IMR-90 (cell line): ENCODE results near the gene FAM111A. TPM values are rescaled to one million over a fixed set of nuclear protein-coding genes. Genes with fewer than 3 reads are reported as not detected.
A peak's percentile ranks its signal among the peaks of the same experiment; 100 is the strongest.

Source experiments
- ATAC-seq: fragments of 200-7000 bp; cut with Tn5 transposase; 2 replicates; pipeline ENCODE4 v1.9.1; 2020; ENCODE audit warnings: low read depth, mild to moderate bottlenecking, moderate library complexity
- BruUV-seq: library from RNA; stranded (reverse); fragments of 400-500 nt; replicated peaks from 2 replicates; lab custom pipeline; 2021; lab: Mats Ljungman, UMichigan
- CTCF ChIA-PET: fragments of 300-600 bp; formaldehyde crosslinking; extraction: SDS; loops from one replicate; lab custom pipeline; 2021; ENCODE audit warnings: antibody characterized with exemption; lab: Yijun Ruan, JAX
- POLR2A ChIA-PET: fragments of 300-600 bp; sonication (Branson Sonifier 250); formaldehyde crosslinking; loops from one replicate; lab custom pipeline; 2022; ENCODE audit warnings: antibody characterized with exemption; ENCODE audit not compliant: unreplicated experiment; lab: Charles Lee
- DNase-seq: peaks from one replicate; pipeline ENCODE4 v3.0.0; 2013
- H2AFZ ChIP-seq: replicated peaks from 2 replicates; pipeline ENCODE3; 2013; ENCODE audit warnings: low read length, mild to moderate bottlenecking; ENCODE audit not compliant: poor library complexity
- H2AK5ac ChIP-seq: 2 replicates; pipeline ENCODE4 v1.6.1; 2013; ENCODE audit warnings: low read depth, low read length, inconsistent platforms
- H2AK9ac ChIP-seq: replicated peaks from 2 replicates; pipeline ENCODE3; 2013; ENCODE audit warnings: mild to moderate bottlenecking, low read depth, low read length, moderate library complexity; ENCODE audit not compliant: poor library complexity
- H2BK120ac ChIP-seq: 2 replicates; pipeline ENCODE4 v1.6.1; 2013; ENCODE audit warnings: low read depth, low read length, inconsistent platforms
- H2BK15ac ChIP-seq: 3 replicates; pipeline ENCODE4 v1.6.1; 2013; ENCODE audit warnings: low read depth, low read length, inconsistent platforms
- H2BK20ac ChIP-seq: 2 replicates; pipeline ENCODE4 v1.6.1; 2013; ENCODE audit warnings: low read depth, mild to moderate bottlenecking, inconsistent platforms, low read length, moderate library complexity
- H2BK5ac ChIP-seq: 2 replicates; pipeline ENCODE4 v1.6.1; 2013; ENCODE audit warnings: mild to moderate bottlenecking, low read depth, low read length, inconsistent platforms; ENCODE audit not compliant: poor library complexity, severe bottlenecking
- H3K14ac ChIP-seq: replicated peaks from 2 replicates; pipeline ENCODE4 v1.6.1; 2013; ENCODE audit warnings: low read depth, low read length, inconsistent platforms
- H3K18ac ChIP-seq: 2 replicates; pipeline ENCODE4 v1.6.1; 2013; ENCODE audit warnings: low read depth, low read length, control low read depth
- H3K23ac ChIP-seq: 2 replicates; pipeline ENCODE4 v1.6.1; 2013; ENCODE audit warnings: low read depth, low read length, inconsistent platforms
- H3K27ac ChIP-seq: 2 replicates; pipeline ENCODE4 v1.5.1; 2013; ENCODE audit warnings: mild to moderate bottlenecking, control low read depth, low read length; ENCODE audit not compliant: insufficient read depth
- H3K27me3 ChIP-seq: 2 replicates; pipeline ENCODE4 v1.6.1; 2013; ENCODE audit warnings: low read length; ENCODE audit not compliant: control insufficient read depth, insufficient read depth
- H3K36me3 ChIP-seq: 2 replicates; pipeline ENCODE4 v1.6.1; 2013; ENCODE audit warnings: low read length, mixed read lengths; ENCODE audit not compliant: control insufficient read depth, insufficient read depth
- H3K4ac ChIP-seq: 2 replicates; pipeline ENCODE4 v1.6.1; 2013; ENCODE audit warnings: low read depth, low read length, inconsistent platforms
- H3K4me1 ChIP-seq: 2 replicates; pipeline ENCODE4 v1.6.1; 2013; ENCODE audit warnings: low read length, mixed read lengths; ENCODE audit not compliant: control insufficient read depth, insufficient read depth
- H3K4me2 ChIP-seq: 2 replicates; pipeline ENCODE4 v1.6.1; 2013; ENCODE audit warnings: low read depth, mild to moderate bottlenecking, control low read depth, low read length, moderate library complexity
- H3K4me3 ChIP-seq: 2 replicates; pipeline ENCODE4 v1.5.1; 2013; ENCODE audit warnings: low read depth, mild to moderate bottlenecking, control low read depth, low read length, moderate library complexity; ENCODE audit not compliant: insufficient read depth
- H3K56ac ChIP-seq: 2 replicates; pipeline ENCODE4 v1.6.1; 2013; ENCODE audit warnings: low read length, inconsistent platforms; ENCODE audit not compliant: insufficient read depth; ENCODE audit errors: extremely low read depth
- H3K79me1 ChIP-seq, 2 experiments: 2 replicates each; pipeline ENCODE4 v1.6.1; 2013; ENCODE audit warnings: low read length in 2 of 2, inconsistent platforms in 1 of 2, low read depth in 1 of 2
- H3K9ac ChIP-seq: 2 replicates; pipeline ENCODE4 v1.6.1; 2013; ENCODE audit warnings: low read depth, low read length, control low read depth
- H3K9me1 ChIP-seq: 2 replicates; pipeline ENCODE4 v1.6.1; 2013; ENCODE audit warnings: low read length, inconsistent platforms; ENCODE audit not compliant: insufficient read depth
- H3K9me3 ChIP-seq: 2 replicates; pipeline ENCODE4 v1.6.1; 2013; ENCODE audit warnings: low read length; ENCODE audit not compliant: control insufficient read depth, insufficient read depth
- H4K20me1 ChIP-seq: 2 replicates; pipeline ENCODE4 v1.6.1; 2013; ENCODE audit warnings: low read length, inconsistent platforms; ENCODE audit not compliant: insufficient read depth
- H4K5ac ChIP-seq: 2 replicates; pipeline ENCODE4 v1.6.1; 2013; ENCODE audit warnings: mild to moderate bottlenecking, low read depth, low read length, control low read depth
- H4K8ac ChIP-seq, 2 experiments: 2 replicates each; pipeline ENCODE4 v1.6.1; 2013; ENCODE audit warnings: low read depth in 2 of 2, low read length in 2 of 2, control low read depth in 1 of 2, inconsistent platforms in 1 of 2
- H4K91ac ChIP-seq: 2 replicates; pipeline ENCODE4 v1.6.1; 2013; ENCODE audit warnings: low read depth, low read length, inconsistent platforms; ENCODE audit not compliant: insufficient read depth
- BHLHE40 ChIP-seq: fragments of 150-350 bp; IDR thresholded peaks from 2 replicates; pipeline ENCODE4 v1.6.1; 2016; ENCODE audit warnings: mild to moderate bottlenecking, low read depth, low read length
- CEBPB ChIP-seq: IDR thresholded peaks from 2 replicates; pipeline ENCODE4 v1.6.1; 2012; ENCODE audit warnings: low read depth, low read length, improper control_type of control experiment
- CHD1 ChIP-seq: IDR thresholded peaks from 2 replicates; pipeline ENCODE4 v1.6.1; 2012; ENCODE audit warnings: low read depth, low read length, improper control_type of control experiment
- CTCF ChIP-seq: conservative IDR thresholded peaks from 2 replicates; pipeline ENCODE4 v1.5.1; 2012; ENCODE audit warnings: mild to moderate bottlenecking, low read depth, low read length, improper control_type of control experiment
- FOS ChIP-seq: fragments of 150-350 bp; IDR thresholded peaks from 2 replicates; pipeline ENCODE4 v1.6.1; 2016; ENCODE audit warnings: low read depth, low read length
- MAFK ChIP-seq: IDR thresholded peaks from 2 replicates; pipeline ENCODE4 v1.6.1; 2012; ENCODE audit warnings: low read depth, low read length, improper control_type of control experiment
- MAZ ChIP-seq: IDR thresholded peaks from 2 replicates; pipeline ENCODE4 v1.6.1; 2012; ENCODE audit warnings: low read depth, mild to moderate bottlenecking, low read length, improper control_type of control experiment, moderate library complexity, borderline replicate concordance
- MXI1 ChIP-seq: IDR thresholded peaks from 2 replicates; pipeline ENCODE4 v1.6.1; 2012; ENCODE audit warnings: low read depth, mild to moderate bottlenecking, low read length, moderate library complexity, borderline replicate concordance
- NFE2L2 ChIP-seq: fragments of 150-350 bp; IDR thresholded peaks from 2 replicates; pipeline ENCODE4 v1.6.1; 2016; ENCODE audit warnings: low read depth, mild to moderate bottlenecking, low read length
- POLR2A ChIP-seq: IDR thresholded peaks from 2 replicates; pipeline ENCODE4 v1.6.1; 2012; ENCODE audit warnings: mild to moderate bottlenecking, low read depth, low read length
- RAD21 ChIP-seq: IDR thresholded peaks from 2 replicates; pipeline ENCODE4 v1.6.1; 2012; ENCODE audit warnings: low read length, improper control_type of control experiment
- RCOR1 ChIP-seq: IDR thresholded peaks from 2 replicates; pipeline ENCODE4 v1.6.1; 2012; ENCODE audit warnings: mild to moderate bottlenecking, low read length, improper control_type of control experiment; ENCODE audit not compliant: insufficient replicate concordance
- RFX5 ChIP-seq: IDR thresholded peaks from 2 replicates; pipeline ENCODE4 v1.8.0; 2012; ENCODE audit warnings: low read depth, mild to moderate bottlenecking, low read length, moderate library complexity
- SMC3 ChIP-seq: fragments of 150-350 bp; IDR thresholded peaks from 2 replicates; pipeline ENCODE4 v1.6.1; 2016; ENCODE audit warnings: low read depth, mild to moderate bottlenecking, antibody characterized with exemption, low read length, moderate library complexity
- WGBS, 2 experiments: methylation state at CpG; one replicate each; pipeline versions ENCODE4 v1.1.5 to v1.1.7; 2013; ENCODE audit warnings: missing lambda C conversion rate in 2 of 2; ENCODE audit not compliant: insufficient read length in 1 of 2; ENCODE audit errors: extremely low coverage in 2 of 2; 5-methylcytosine and 5-hydroxymethylcytosine counted together
- dilution Hi-C: fragments of 300-500 bp; cut with HindIII; formaldehyde crosslinking; loops from one replicate; pipeline ENCODE4 v1.14.3; 2018; ENCODE audit warnings: low sequenced_read_pairs; ENCODE audit not compliant: unreplicated experiment
- in situ Hi-C: fragments of 300-500 bp; cut with MboI; formaldehyde crosslinking; loops from 3 replicates; pipeline ENCODE4 v1.14.3; 2019; ENCODE audit warnings: low sequenced_read_pairs, inconsistent platforms, mixed read lengths
- intact Hi-C: fragments of 100-400 bp; cut with micrococcal nuclease; formaldehyde crosslinking; loops from 2 replicates; pipeline ENCODE4 v1.10.0; 2022
- polyA plus RNA-seq, 3 experiments: library from polyadenylated mRNA; depleted of rRNA; stranded (reverse); fragments of >200 nt; gene quantifications; 2 replicates each; pipeline ENCODE4 v1.2.3, GENCODE V29; 2012; ENCODE audit warnings: low replicate concordance in 1 of 3
- total RNA-seq: library from RNA; depleted of rRNA; stranded (reverse); fragments of >200 nt; gene quantifications from 2 replicates; pipeline ENCODE4 v1.2.3, GENCODE V29; 2012
- TF ChIP-seq, protein P1 (sequence below): fragments of 150-350 bp; IDR thresholded peaks from 2 replicates; pipeline ENCODE4 v1.6.1; 2017; ENCODE audit warnings: mild to moderate bottlenecking, antibody characterized with exemption, low read length, low read depth

FAM111A gene
- total and polyA plus RNA-seq, 2 of the 4 experiments (the other 2 are of a cell fraction): 19.9 to 36.4 TPM

- Histone ChIP-seq H4K20me1 (no peaks in the 10 kb centered on the region), H4K91ac (no peak within 1 kb of the TSS), H2AFZ (peak within 1 kb of the TSS; percentile 83), H3K23ac (0 out of 2 replicates have a peak within 1 kb of the TSS, but pooled peaks have one; percentile 4), H2BK15ac (no peak within 1 kb of the TSS), H3K56ac (0 out of 2 replicates have a peak within 1 kb of the TSS, but pooled peaks have one; percentile 14), H3K9ac (peak within 1 kb of the TSS; percentile 32; the same call in 1 of the 2 replicates), H3K14ac (peak within 1 kb of the TSS; percentile 31; the same call in 1 of the 2 replicates), H3K9me1 (no peaks in the 10 kb centered on the region), H4K5ac (no peak within 1 kb of the TSS), H3K4me3 (peak within 1 kb of the TSS; percentile 52), H3K27me3 (no peaks in the 10 kb centered on the region), H2AK5ac (no peak within 1 kb of the TSS), H2AK9ac (peak within 1 kb of the TSS; percentile 7), H3K9me3 (no peaks in the 10 kb centered on the region), H3K4me2 (peak within 1 kb of the TSS; percentile 71), H2BK5ac (no peak within 1 kb of the TSS), H3K36me3 (no peaks in the 10 kb centered on the region; the same call in 1 of the 2 replicates), H3K79me1 (peaks cover 4 to 7% of the 10 kb centered on the region in 2 experiments; a peak in 2 of 4 replicates), H3K4me1 (no peaks in the 10 kb centered on the region), H2BK20ac (no peak within 1 kb of the TSS), H3K18ac (no peak within 1 kb of the TSS), H3K27ac (no peak within 1 kb of the TSS; the same call in 1 of the 2 replicates), H2BK120ac (no peak within 1 kb of the TSS), H3K4ac (peak within 1 kb of the TSS; percentile 36), H4K8ac (peak within 1 kb of the TSS; percentile 13 to 62; a peak in 3 of 4 replicates)
- WGBS, 2 experiments: 8% methylated on average over 2 of the region's 64 CpGs; no CpG with 5 or more reads in 1 of the 2 experiments
- DNase-seq (peak; percentile 91), ATAC-seq (peak; percentile 96)
- dilution Hi-C loops: no loop called here
- intact Hi-C loops: loop anchor here (2.0 kb wide), 1 partner anchor 36 kb away; the partner anchor contains the start of gene FAM111A
- CTCF ChIA-PET: interaction anchor here (1.2 kb wide), 1 partner anchor 29 kb away, joined by 7 read pairs; no protein-coding TSS in a partner anchor
- in situ Hi-C loops: no loop called here
- no TSS peak for BruUV-seq
- POLR2A ChIA-PET: no interaction called here
- TF ChIP-seq NFE2L2 (no peak), RFX5 (no peak), CEBPB (no peak), RAD21 (no peak), MAFK (no peak), RCOR1 (no peak), MAZ (no peak), SMC3 (no peak), CTCF (no peak), FOS (peak; percentile 75), CHD1 (no peak), MXI1 (no peak), BHLHE40 (peak; percentile 86), POLR2A (no peak)
- TF ChIP-seq, protein P1, sequence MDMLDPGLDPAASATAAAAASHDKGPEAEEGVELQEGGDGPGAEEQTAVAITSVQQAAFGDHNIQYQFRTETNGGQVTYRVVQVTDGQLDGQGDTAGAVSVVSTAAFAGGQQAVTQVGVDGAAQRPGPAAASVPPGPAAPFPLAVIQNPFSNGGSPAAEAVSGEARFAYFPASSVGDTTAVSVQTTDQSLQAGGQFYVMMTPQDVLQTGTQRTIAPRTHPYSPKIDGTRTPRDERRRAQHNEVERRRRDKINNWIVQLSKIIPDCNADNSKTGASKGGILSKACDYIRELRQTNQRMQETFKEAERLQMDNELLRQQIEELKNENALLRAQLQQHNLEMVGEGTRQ: no peak
Observed at GRCh38 chr11:59106363-59107336, 36.0 kb upstream of the FAM111A start, which contains the start of gene FAM111B. FAM111B (plus strand) TSS chr11:59107237; CDS start chr11:59109626, 2,389 bp downstream.
